ENCODE measurements around the gene ZNF84. TPM values are rescaled to one million over a fixed set of nuclear protein-coding genes. Genes with fewer than 3 reads are reported as not detected.

ZNF84 gene
- total RNA-seq, 2 donors from 2014 or later, result 19.4 to 23.5 TPM

GRCh38 chr12:133081159-133081780 lies 44.0 kb downstream of the ZNF84 start:
- H3K9me3 Mint-ChIP-seq, result peaks cover 30 to 34% of the 10 kb centered on the region in 2 donors

GRCh38 chr12:133083345-133083744 lies 46.0 kb downstream of the ZNF84 start:
- no peak for ATAC-seq
- Mint-ChIP-seq H3K27ac (no peak overlapping the region), H3K9me3 (peaks cover 30 to 31% of the 10 kb centered on the region in 2 donors), H3K36me3 (peaks cover 62 to 71% of the 10 kb centered on the region in 2 donors)
- no peak for DNase-seq (ENCODE audit: low spot score in 2 of 2)

More at GRCh38 chr12:133081159-133081780, 44.0 kb downstream of the ZNF84 start:
- DNase-seq (ENCODE audit: low spot score in 2 of 2) (no peak), ATAC-seq (no peak)
- Mint-ChIP-seq H3K27ac (no peak overlapping the region), H3K36me3 (peaks cover 64 to 69% of the 10 kb centered on the region in 2 donors)

GRCh38 chr12:133105620-133106019 lies 68.3 kb downstream of the ZNF84 start:
- Mint-ChIP-seq H3K36me3 (peaks cover 92 to 100% of the 10 kb centered on the region in 2 donors), H3K27ac (peak overlapping the region in 1 of 2 donors; percentile 69), H3K9me3 (peaks cover 54 to 67% of the 10 kb centered on the region in 2 donors)
- ATAC-seq, result no peak
- DNase-seq (ENCODE audit: low spot score in 2 of 2), result no peak

- Mint-ChIP-seq H3K9me3 (peaks cover 48 to 62% of the 10 kb centered on the region in 2 donors), H3K36me3 (peaks cover 90 to 100% of the 10 kb centered on the region in 2 donors)
- ATAC-seq, result no peak
Observed at GRCh38 chr12:133106253-133106652, 68.9 kb downstream of the ZNF84 start.

GRCh38 chr12:133107121-133107520 lies 69.8 kb downstream of the ZNF84 start:
- H3K36me3 Mint-ChIP-seq, result peaks cover 85 to 96% of the 10 kb centered on the region in 2 donors
- H3K9me3 Mint-ChIP-seq, result peaks cover 45 to 59% of the 10 kb centered on the region in 2 donors
- H3K27ac Mint-ChIP-seq, result no peak overlapping the region
- DNase-seq (ENCODE audit: low spot score in 2 of 2), result no peak
- ATAC-seq, result no peak

More at GRCh38 chr12:133106253-133106652, 68.9 kb downstream of the ZNF84 start:
- H3K27ac Mint-ChIP-seq, result peak overlapping the region in 1 of 2 donors; percentile 69
- no peak for DNase-seq (ENCODE audit: low spot score in 2 of 2)

DNA sequence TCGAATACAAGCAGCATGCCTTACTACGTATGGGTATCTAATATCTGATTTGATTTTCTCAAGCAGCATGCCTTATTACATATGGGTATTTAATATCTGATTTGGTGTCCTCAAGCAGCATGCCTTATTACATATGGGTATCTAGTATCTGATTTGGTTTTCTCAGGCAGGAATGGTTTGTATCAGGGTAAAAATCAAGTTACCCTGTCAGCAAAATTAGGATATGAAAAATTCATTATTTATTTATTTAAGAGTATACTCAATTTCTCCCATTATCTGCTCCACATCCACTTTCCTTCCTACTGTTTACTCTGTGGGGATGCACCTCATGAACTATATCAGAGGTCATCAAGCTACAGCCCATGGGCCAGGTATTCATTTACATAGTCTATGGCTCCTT lies 70.8 kb downstream of the ZNF84 start:
- Mint-ChIP-seq H3K9me3 (peaks cover 44 to 53% of the 10 kb centered on the region in 2 donors), H3K36me3 (peaks cover 82 to 91% of the 10 kb centered on the region in 2 donors), H3K27ac (no peak overlapping the region)
- no peak for ATAC-seq
- DNase-seq (ENCODE audit: low spot score in 2 of 2), result no peak

Other genes starting within 250 kb of the ZNF84 start
- gene GOLGA3, start 208.6 kb upstream of the ZNF84 start, total RNA-seq, result 10 to 100 TPM; 44.0 to 52.7 TPM
- gene CHFR, start 149.9 kb upstream of the ZNF84 start, total RNA-seq, result 10 to 100 TPM; 60.4 to 73.2 TPM
- 1 to 10 TPM; 4.5 to 9.9 TPM for gene ZNF605, start 81.2 kb upstream of the ZNF84 start, total RNA-seq
- gene ZNF26, start 51.1 kb upstream of the ZNF84 start, total RNA-seq, result 10 to 100 TPM; 13.0 to 22.3 TPM
- gene ZNF140, start 43.4 kb downstream of the ZNF84 start, total RNA-seq, result 10 to 100 TPM in 1 of 2 donors, 1 to 10 TPM in 1; 8.4 to 13.2 TPM
- gene ZNF891, start 92.8 kb downstream of the ZNF84 start, total RNA-seq, result 1 to 10 TPM; 1.8 to 2.3 TPM
- 10 to 100 TPM in 1 of 2 donors, 1 to 10 TPM in 1; 5.3 to 10.1 TPM for gene ZNF10, start 93.1 kb downstream of the ZNF84 start, total RNA-seq
- 10 to 100 TPM in 1 of 2 donors, 1 to 10 TPM in 1; 9.6 to 15.2 TPM for gene ZNF268, start 144.0 kb downstream of the ZNF84 start, total RNA-seq
- gene ANHX, start 198.4 kb downstream of the ZNF84 start, total RNA-seq, result not detected

All from activated naive CD4-positive, alpha-beta T cell treated with anti-CD3 and anti-CD28 coated beads, Interleukin-2, amount 50 U/mL, for 72 hours (primary cell).